Loucy (cell line): Measurements from ENCODE around the gene CXCR2.

Experiments used
- H2AFZ ChIP-seq: fragments of 200-600 bp; sonication (generic); 2 replicates; pipeline ENCODE4 v1.6.0; 2016; ENCODE audit warnings: antibody characterized with exemption, mild to moderate bottlenecking, low read length, moderate library complexity
- H3F3A ChIP-seq: fragments of 200-600 bp; 2 replicates; pipeline ENCODE4 v1.6.0; 2016; ENCODE audit warnings: antibody characterized with exemption, low read depth, mild to moderate bottlenecking
- H3K27me3 ChIP-seq: fragments of 200-600 bp; sonication (generic); 2 replicates; pipeline ENCODE4 v1.6.1; 2014; ENCODE audit warnings: low read length, mild to moderate bottlenecking; ENCODE audit not compliant: insufficient read depth, poor library complexity, severe bottlenecking
- H3K36me3 ChIP-seq: fragments of 200-600 bp; sonication (generic); 2 replicates; pipeline ENCODE4 v1.6.1; 2016; ENCODE audit warnings: low read length; ENCODE audit not compliant: insufficient read depth
- H3K4me1 ChIP-seq: fragments of 200-600 bp; sonication (generic); 2 replicates; pipeline ENCODE4 v1.5.1; 2014; ENCODE audit warnings: low read length, mild to moderate bottlenecking; ENCODE audit not compliant: insufficient read depth, poor library complexity, severe bottlenecking
- H3K4me2 ChIP-seq: fragments of 200-600 bp; sonication (generic); 2 replicates; pipeline ENCODE4 v1.6.0; 2014; ENCODE audit warnings: antibody characterized with exemption, low read length, low read depth, mild to moderate bottlenecking; ENCODE audit not compliant: poor library complexity, severe bottlenecking
- H3K4me3 ChIP-seq: fragments of 200-600 bp; sonication (generic); 2 replicates; pipeline ENCODE4 v1.5.1; 2014; ENCODE audit warnings: low read length, mild to moderate bottlenecking, mixed read lengths; ENCODE audit not compliant: poor library complexity, severe bottlenecking
- H3K79me2 ChIP-seq: fragments of 200-600 bp; sonication (generic); 2 replicates; pipeline ENCODE4 v1.6.1; 2014; ENCODE audit warnings: low read length; ENCODE audit not compliant: insufficient read depth
- H3K9ac ChIP-seq: fragments of 200-600 bp; sonication (generic); 2 replicates; pipeline ENCODE4 v1.6.0; 2014; ENCODE audit warnings: mild to moderate bottlenecking, low read depth, low read length, moderate library complexity; ENCODE audit not compliant: poor library complexity, severe bottlenecking
- H3K9me2 ChIP-seq: fragments of 200-600 bp; sonication (generic); replicated peaks from 2 replicates; pipeline ENCODE4 v1.6.1; 2016; ENCODE audit warnings: low read depth, low read length, mixed read lengths
- H3K9me3 ChIP-seq: fragments of 200-600 bp; sonication (generic); 2 replicates; pipeline ENCODE4 v1.6.1; 2014; ENCODE audit warnings: mild to moderate bottlenecking, antibody characterized with exemption, low read length, low read depth; ENCODE audit not compliant: insufficient read depth
- H4K20me1 ChIP-seq: fragments of 200-600 bp; sonication (generic); 2 replicates; pipeline ENCODE4 v1.6.0; 2014; ENCODE audit warnings: antibody characterized with exemption, low read length, mild to moderate bottlenecking; ENCODE audit not compliant: insufficient read depth, poor library complexity, severe bottlenecking
- EZH2phosphoT487 ChIP-seq: fragments of 200-600 bp; IDR thresholded peaks from 2 replicates; pipeline ENCODE4 v1.6.1; 2018; ENCODE audit warnings: antibody characterized with exemption, mild to moderate bottlenecking, moderate library complexity, borderline replicate concordance
- TF ChIP-seq, protein P1 (sequence below): fragments of 200-600 bp; sonication (generic); conservative IDR thresholded peaks from 2 replicates; pipeline ENCODE4 v1.5.1; 2014; ENCODE audit warnings: mild to moderate bottlenecking, antibody characterized with exemption, low read length

The CXCR2 gene

DNA sequence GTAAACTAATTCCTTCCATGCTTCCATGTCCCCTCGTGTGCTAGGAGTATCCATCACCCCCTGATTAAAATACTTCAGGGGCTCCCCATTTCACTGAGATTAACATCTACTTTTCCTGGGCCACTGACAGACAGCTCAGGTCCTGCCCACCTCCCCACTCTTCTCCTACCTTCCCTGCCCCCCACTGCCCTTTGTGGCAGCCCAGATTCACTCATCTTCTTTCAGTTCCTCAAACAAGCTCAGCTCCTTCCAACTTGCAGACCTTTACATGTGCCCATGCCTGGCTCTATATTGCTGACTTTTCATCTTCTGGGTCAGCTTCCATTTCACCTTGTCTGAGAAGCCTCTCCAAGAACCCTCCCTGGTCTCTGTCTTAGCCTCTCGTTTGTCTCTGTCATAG is 44.8 kb upstream of the CXCR2 start:
- no peak overlapping the region for H3K4me2 ChIP-seq
- TF ChIP-seq, protein P1, sequence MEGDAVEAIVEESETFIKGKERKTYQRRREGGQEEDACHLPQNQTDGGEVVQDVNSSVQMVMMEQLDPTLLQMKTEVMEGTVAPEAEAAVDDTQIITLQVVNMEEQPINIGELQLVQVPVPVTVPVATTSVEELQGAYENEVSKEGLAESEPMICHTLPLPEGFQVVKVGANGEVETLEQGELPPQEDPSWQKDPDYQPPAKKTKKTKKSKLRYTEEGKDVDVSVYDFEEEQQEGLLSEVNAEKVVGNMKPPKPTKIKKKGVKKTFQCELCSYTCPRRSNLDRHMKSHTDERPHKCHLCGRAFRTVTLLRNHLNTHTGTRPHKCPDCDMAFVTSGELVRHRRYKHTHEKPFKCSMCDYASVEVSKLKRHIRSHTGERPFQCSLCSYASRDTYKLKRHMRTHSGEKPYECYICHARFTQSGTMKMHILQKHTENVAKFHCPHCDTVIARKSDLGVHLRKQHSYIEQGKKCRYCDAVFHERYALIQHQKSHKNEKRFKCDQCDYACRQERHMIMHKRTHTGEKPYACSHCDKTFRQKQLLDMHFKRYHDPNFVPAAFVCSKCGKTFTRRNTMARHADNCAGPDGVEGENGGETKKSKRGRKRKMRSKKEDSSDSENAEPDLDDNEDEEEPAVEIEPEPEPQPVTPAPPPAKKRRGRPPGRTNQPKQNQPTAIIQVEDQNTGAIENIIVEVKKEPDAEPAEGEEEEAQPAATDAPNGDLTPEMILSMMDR: no peak
- TF ChIP-seq EZH2phosphoT487: no peak
- H3K9me3 ChIP-seq: no peaks in the 10 kb centered on the region
- no peak overlapping the region for H2AFZ ChIP-seq
- H3F3A ChIP-seq: no peaks in the 10 kb centered on the region
- H3K79me2 ChIP-seq: no peaks in the 10 kb centered on the region
- H3K9me2 ChIP-seq: no peaks in the 10 kb centered on the region
- no peaks in the 10 kb centered on the region for H3K36me3 ChIP-seq
- no peak overlapping the region for H3K9ac ChIP-seq
- H3K27me3 ChIP-seq: no peaks in the 10 kb centered on the region
- H4K20me1 ChIP-seq: no peaks in the 10 kb centered on the region
- no peak overlapping the region for H3K4me3 ChIP-seq
- no peaks in the 10 kb centered on the region for H3K4me1 ChIP-seq

DNA sequence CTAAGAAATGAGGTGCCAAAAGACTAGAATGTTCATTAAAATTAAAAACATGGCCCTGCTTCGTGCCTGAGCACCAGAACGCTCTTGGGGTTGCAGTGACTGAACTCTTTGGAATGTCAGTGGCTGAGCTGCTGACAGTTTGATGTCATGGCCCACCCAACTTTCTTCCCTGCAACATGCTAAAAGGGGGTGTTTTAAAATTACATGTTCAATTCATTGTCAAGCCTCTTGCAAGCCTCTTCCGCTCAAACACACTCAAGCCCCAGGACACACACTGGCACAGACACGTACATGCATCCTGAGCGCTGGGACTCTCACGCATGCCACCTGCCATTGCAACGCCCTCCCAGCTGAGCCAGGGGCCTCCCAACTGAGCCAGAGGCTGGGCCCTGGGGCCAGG is 44.1 kb upstream of the CXCR2 start:
- Histone ChIP-seq H3K36me3 (no peaks in the 10 kb centered on the region), H3K9me2 (no peaks in the 10 kb centered on the region), H3K4me3 (no peak overlapping the region), H4K20me1 (no peaks in the 10 kb centered on the region), H3K79me2 (no peaks in the 10 kb centered on the region), H2AFZ (no peak overlapping the region), H3K9me3 (peaks cover 3% of the 10 kb centered on the region; the same call in 1 of the 2 replicates), H3K4me2 (no peak overlapping the region), H3K9ac (no peak overlapping the region), H3K4me1 (no peaks in the 10 kb centered on the region), H3F3A (no peaks in the 10 kb centered on the region), H3K27me3 (no peaks in the 10 kb centered on the region)
- no peak for TF ChIP-seq EZH2phosphoT487
- TF ChIP-seq, protein P1: no peak

DNA sequence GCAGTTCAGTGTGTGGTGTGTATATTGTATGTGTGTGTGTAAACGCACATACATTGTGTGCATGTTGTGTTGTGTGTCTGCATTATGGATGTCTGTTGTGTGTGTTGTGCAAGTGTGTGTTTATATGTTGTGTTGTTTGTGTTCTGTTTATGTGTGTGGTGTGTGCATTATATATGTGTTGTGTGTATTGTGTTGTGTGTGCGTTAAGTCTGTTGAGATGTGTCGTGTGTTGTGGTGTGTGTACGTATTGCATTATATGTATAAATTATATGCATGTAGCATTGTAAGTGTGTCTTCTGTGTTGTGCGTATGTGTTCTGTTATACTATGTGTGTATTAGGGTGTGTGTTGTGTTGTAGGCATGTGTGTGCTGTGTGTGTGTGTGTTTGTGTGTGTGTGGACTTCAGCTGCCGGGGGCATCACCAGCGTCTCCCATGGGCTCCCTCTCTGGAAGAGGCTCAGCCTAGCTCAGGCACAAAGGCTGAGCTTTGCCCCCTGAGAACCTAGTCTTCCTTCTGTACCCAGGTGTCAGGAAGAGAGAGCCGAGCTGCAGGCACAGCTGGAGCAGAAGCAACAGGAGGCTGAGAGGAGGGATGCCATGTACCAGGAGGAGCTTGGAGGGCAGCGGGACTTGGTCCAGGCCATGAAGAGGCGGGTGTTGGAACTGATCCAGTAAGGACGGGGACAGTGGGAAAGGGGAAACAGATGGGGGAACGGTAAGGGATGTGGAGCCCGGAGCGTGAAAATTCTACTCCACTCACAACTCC is 43.1 kb upstream of the CXCR2 start:
- no peaks in the 10 kb centered on the region for H3K27me3 ChIP-seq
- TF ChIP-seq, protein P1: no peak
- no peak for TF ChIP-seq EZH2phosphoT487
- H3K4me3 ChIP-seq: no peak overlapping the region

More for the DNA sequence above, 43.1 kb upstream of the CXCR2 start:
- no peak overlapping the region for H3K4me2 ChIP-seq
- no peaks in the 10 kb centered on the region for H3K9me2 ChIP-seq
- H3K79me2 ChIP-seq: no peaks in the 10 kb centered on the region
- no peak overlapping the region for H3K9ac ChIP-seq
- H2AFZ ChIP-seq: no peak overlapping the region
- no peaks in the 10 kb centered on the region for H3K36me3 ChIP-seq
- H3K9me3 ChIP-seq: peaks cover 3% of the 10 kb centered on the region; the same call in 1 of the 2 replicates
- no peaks in the 10 kb centered on the region for H3K4me1 ChIP-seq
- H4K20me1 ChIP-seq: no peaks in the 10 kb centered on the region
- no peaks in the 10 kb centered on the region for H3F3A ChIP-seq
